HT1080 (cell line): Measurements from ENCODE around the gene HIF3A. TPM values are rescaled to one million over a fixed set of nuclear protein-coding genes. Genes with fewer than 3 reads are reported as not detected.
"Not testable (repeated sequence)": the region's sequence is repeated elsewhere in the genome, so short reads cannot be mapped to it uniquely, and the experiment has no call there.

Experiments used
- DNase-seq: peaks from one replicate; pipeline ENCODE4 v3.0.0-alpha.2; 2015; ENCODE audit warnings: low read depth
- total RNA-seq: library from RNA; depleted of rRNA; stranded (reverse); fragments of >200 nt; shearing (Covaris generic); gene quantifications from 2 replicates; pipeline ENCODE4 v1.2.3, GENCODE V29; 2014

The HIF3A gene
- total RNA-seq, 1 experiment from 2014 or later, result not detected

- no peak for DNase-seq
Observed at GRCh38 chr19:46356149-46357055, 59.6 kb downstream of the HIF3A start.

DNA sequence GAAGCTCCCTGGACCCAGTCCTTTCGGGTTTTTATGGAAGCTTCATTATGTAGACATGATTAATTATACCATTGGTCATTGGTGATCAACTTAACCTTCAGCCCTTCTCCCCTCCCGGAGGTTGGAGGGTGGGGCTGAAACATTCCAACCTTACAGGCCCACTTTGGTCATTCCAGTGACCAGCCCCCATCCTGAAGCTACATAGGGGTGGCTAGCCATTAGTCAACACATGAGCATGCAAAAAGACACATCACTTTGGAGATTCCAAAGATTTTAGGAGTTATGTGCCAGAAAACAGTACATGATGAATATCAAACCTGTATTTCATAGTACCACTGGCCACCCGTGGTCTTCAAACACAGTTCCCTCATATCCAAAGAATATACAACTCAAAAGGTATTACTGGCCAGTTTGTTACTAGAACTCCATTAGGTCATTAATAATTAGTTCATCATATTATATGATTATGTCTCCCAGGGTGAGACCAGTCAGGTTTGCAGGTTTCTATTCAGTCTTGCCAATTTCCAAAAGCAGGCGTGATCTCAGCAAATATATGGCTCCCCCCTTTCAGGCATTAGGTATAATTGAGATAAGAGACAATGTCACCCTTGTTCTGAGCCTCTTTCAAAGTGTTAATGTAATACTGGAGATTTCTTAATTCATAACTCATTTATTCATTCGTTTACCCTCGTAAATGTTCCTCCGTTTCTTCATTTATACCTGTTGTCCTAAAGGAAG lies 61.2 kb downstream of the HIF3A start:
- DNase-seq, result no peak

GRCh38 chr19:46361915-46362314 lies 65.1 kb downstream of the HIF3A start:
- DNase-seq, result no peak

DNA sequence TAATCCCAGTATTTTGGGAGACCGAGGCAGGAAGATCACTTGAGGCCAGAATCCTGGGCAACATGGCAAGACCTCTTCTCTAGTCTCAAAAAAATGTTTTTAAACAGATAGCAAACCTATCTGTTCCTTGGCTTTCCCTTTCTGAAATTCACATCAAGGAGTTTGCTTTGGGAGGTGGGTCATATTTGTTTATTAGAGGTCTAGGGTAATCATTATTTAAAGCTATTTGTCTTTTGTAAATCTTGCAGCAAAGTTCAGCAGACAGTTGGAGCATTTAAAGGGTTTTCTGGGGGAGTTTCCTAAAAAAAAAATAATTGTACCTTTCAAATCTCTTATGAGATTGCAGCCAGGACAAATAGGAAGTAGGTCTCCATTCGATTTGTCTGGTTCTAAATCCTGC lies 67.5 kb downstream of the HIF3A start:
- DNase-seq, result no peak

- DNase-seq, result no peak
Observed at GRCh38 chr19:46365561-46365960, 68.7 kb downstream of the HIF3A start.

- DNase-seq, result no peak
Observed at GRCh38 chr19:46366620-46367292, 69.9 kb downstream of the HIF3A start.

GRCh38 chr19:46367426-46367825 lies 70.6 kb downstream of the HIF3A start:
- DNase-seq, result no peak

GRCh38 chr19:46368116-46368515 lies 71.3 kb downstream of the HIF3A start:
- DNase-seq, result no peak

DNA sequence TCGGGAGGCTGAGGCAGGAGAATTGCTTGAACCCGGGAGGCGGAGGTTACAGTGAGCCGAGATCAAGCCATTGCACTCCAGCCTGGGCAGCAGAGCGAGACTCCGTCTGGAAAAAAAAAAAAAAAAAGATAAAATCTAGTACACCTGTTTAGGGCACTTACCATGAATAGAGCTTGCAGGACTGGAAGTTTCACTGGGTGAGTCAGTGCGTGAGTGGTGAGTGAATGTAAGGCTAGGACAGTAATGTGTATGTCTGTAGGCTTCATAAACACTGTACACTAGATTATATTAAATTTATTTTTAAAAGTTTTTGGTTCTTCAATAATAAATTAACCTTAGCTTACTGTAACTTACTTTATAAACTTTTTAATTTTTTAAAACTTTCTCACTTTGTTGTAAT lies 73.0 kb downstream of the HIF3A start:
- DNase-seq, result no peak

GRCh38 chr19:46371371-46371901 lies 74.6 kb downstream of the HIF3A start:
- no peak for DNase-seq

GRCh38 chr19:46372901-46373490 lies 76.2 kb downstream of the HIF3A start:
- DNase-seq, result peak; percentile 59

DNA sequence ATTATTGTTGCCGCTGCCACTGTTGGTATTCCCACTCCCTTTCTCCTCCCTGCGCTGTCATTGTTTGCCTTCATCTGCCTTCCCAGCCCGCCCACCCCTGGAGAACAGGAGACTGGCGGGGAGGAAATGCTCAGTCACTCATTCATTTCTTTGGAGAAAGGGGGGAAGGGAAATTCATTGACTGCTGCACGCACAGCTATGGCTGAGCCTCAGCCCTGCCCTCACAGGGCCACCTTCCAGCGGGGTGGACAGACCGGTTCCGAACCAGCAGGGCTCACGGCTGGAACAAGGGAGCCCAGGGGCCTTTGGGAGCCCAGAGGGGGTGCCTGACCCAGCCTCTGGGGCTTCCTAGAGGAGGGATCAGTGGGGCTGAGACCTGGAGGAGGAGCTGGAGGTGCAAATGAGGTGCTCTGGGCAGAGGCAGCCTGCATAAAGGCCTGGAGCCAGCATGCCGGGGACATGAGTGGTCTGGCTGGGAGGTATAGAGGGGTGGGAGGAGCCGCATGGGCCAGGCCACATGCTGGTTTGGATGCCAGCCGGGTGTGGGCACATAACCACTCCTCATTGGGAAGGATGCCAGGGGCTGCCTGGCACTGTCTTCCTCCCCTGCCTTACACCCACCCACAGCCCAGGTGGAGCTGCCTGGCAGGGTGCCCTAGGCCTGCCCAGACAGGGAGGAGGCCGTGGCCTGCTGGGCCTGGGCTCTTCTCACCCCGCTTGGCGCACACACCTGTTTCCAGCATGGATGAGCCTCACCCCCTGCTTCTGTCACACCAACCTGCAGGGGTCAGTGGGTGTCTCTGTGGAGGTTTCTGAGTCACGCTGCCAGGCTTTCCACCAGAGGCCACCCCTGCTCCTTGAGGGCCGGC lies 76.9 kb downstream of the HIF3A start:
- DNase-seq, result peak; percentile 92

GRCh38 chr19:46374536-46375475 lies 78.0 kb downstream of the HIF3A start:
- DNase-seq, result no peak

- DNase-seq, result not testable (repeated sequence)
Observed at GRCh38 chr19:46375476-46376067, 78.7 kb downstream of the HIF3A start.

DNA sequence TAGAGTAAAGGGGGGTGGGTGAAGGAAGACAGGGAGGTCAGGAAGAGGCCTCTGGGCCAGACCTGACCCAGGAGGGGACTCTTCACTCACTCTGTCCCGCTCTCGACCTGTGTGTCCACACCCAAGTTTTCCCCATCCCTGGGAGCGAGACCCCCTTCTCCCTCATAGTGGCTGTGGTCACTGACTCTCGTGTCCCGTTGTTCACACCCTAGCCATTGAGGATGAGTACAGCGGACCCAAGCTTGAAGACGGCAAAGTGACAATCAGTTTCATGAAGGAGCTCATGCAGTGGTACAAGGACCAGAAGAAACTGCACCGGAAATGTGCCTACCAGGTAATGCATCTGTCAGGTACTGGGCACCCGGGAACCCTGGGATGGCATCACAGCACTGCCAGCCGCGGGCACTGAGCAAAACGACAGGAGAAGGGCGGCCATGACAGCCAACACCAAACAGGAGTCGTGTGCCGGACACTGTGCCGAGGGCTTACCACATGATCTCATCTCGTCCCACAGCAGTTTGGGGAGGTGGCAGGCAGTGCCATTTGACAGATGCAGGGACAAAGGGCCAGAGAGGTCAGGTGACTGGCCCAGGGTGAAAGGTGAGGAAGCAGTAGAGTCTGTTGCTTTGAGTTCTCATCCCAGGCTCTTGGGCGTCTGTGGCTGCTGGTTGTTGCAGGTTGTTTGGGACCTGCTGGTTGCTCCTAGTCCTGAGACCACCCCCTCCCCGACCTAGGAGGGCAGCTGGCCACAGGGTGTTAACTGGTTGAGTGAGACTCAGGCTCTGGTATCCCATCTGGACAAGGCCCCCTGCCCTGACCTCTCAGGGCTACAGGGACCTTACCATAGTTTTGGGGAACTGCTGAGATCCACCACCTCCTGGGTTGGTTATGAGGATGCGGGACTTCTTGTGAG lies 79.7 kb downstream of the HIF3A start:
- no peak for DNase-seq

GRCh38 chr19:46378268-46378667 lies 81.4 kb downstream of the HIF3A start:
- no peak for DNase-seq

GRCh38 chr19:46380690-46381089 lies 83.8 kb downstream of the HIF3A start:
- no peak for DNase-seq

DNA sequence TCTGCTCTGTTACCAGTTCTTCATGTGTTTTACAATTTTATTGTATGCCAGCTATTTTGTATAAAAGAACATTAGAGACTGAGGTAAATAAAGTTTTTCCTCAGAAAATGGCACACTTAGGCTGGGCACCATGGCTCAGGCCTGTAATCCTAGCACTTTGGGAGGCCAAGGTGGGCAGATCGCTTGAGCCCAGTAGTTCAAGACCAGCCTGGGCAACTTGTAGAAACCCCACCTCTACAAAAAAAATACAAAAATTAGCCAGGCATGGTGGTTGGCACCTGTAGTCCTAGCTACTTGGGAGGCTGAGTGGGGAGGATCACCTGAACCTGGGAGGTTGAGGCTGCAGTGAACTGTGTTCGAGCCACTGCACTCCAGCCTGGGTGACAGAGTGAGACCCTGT lies 84.5 kb downstream of the HIF3A start:
- DNase-seq, result no peak
